ENCODE results near the gene UNC79.

The UNC79 gene

GRCh38 chr14:93525696-93526451 is 95.1 kb downstream of the UNC79 start:
- no peak for TF ChIP-seq SUZ12 (IDR thresholded peaks at IDR 0.05; ENCODE audit: extremely low read depth, insufficient read depth, insufficient read length)
- TF ChIP-seq YY1 (IDR thresholded peaks at IDR 0.05; ENCODE audit: insufficient read depth, insufficient read length): no peak
- TF ChIP-seq ZNF274 (IDR thresholded peaks at IDR 0.05; ENCODE audit: low read depth, low read length): no peak
- DNase-seq (ENCODE audit: low read depth, low spot score): no peak
- H3K9me3 ChIP-seq (ENCODE audit: insufficient read depth, low read length): peaks cover 8% of the 10 kb centered on the region; the same call in 1 of the 2 replicates
- no peak overlapping the region for H3K4me3 ChIP-seq (ENCODE audit: insufficient read length, low read depth)
- no peaks in the 10 kb centered on the region for H3K36me3 ChIP-seq (ENCODE audit: insufficient read depth, insufficient read length, low read length)
- H3K27me3 ChIP-seq (ENCODE audit: insufficient read depth, insufficient read length): no peaks in the 10 kb centered on the region
- no peak overlapping the region for H3K9ac ChIP-seq (ENCODE audit: insufficient read length, low read depth)
- no peaks in the 10 kb centered on the region for H3K4me1 ChIP-seq (ENCODE audit: insufficient read depth, insufficient read length)

- Histone ChIP-seq H3K9me3 (ENCODE audit: insufficient read depth, low read length) (no peaks in the 10 kb centered on the region), H3K4me3 (ENCODE audit: insufficient read length, low read depth) (no peak overlapping the region), H3K9ac (ENCODE audit: insufficient read length, low read depth) (no peak overlapping the region), H3K4me1 (ENCODE audit: insufficient read depth, insufficient read length) (no peaks in the 10 kb centered on the region), H3K27me3 (ENCODE audit: insufficient read depth, insufficient read length) (no peaks in the 10 kb centered on the region), H3K36me3 (ENCODE audit: insufficient read depth, insufficient read length, low read length) (no peaks in the 10 kb centered on the region)
- TF ChIP-seq YY1 (IDR thresholded peaks at IDR 0.05; ENCODE audit: insufficient read depth, insufficient read length): no peak
- no peak for TF ChIP-seq SUZ12 (IDR thresholded peaks at IDR 0.05; ENCODE audit: extremely low read depth, insufficient read depth, insufficient read length)
- TF ChIP-seq ZNF274 (IDR thresholded peaks at IDR 0.05; ENCODE audit: low read depth, low read length): no peak
- no peak for DNase-seq (ENCODE audit: low read depth, low spot score)
Measured at GRCh38 chr14:93527203-93527607, 96.5 kb downstream of the UNC79 start.

- Histone ChIP-seq H3K9ac (ENCODE audit: insufficient read length, low read depth) (no peak overlapping the region), H3K4me3 (ENCODE audit: insufficient read length, low read depth) (no peak overlapping the region)
Measured at GRCh38 chr14:93528884-93529558, 98.3 kb downstream of the UNC79 start.

GRCh38 chr14:93531644-93532043 is 100.9 kb downstream of the UNC79 start:
- Histone ChIP-seq H3K27me3 (ENCODE audit: insufficient read depth, insufficient read length) (no peaks in the 10 kb centered on the region), H3K36me3 (ENCODE audit: insufficient read depth, insufficient read length, low read length) (no peaks in the 10 kb centered on the region), H3K4me1 (ENCODE audit: insufficient read depth, insufficient read length) (no peaks in the 10 kb centered on the region), H3K9ac (ENCODE audit: insufficient read length, low read depth) (no peak overlapping the region), H3K4me3 (ENCODE audit: insufficient read length, low read depth) (no peak overlapping the region), H3K9me3 (ENCODE audit: insufficient read depth, low read length) (no peaks in the 10 kb centered on the region)
- no peak for TF ChIP-seq YY1 (IDR thresholded peaks at IDR 0.05; ENCODE audit: insufficient read depth, insufficient read length)
- no peak for TF ChIP-seq SUZ12 (IDR thresholded peaks at IDR 0.05; ENCODE audit: extremely low read depth, insufficient read depth, insufficient read length)
- no peak for TF ChIP-seq ZNF274 (IDR thresholded peaks at IDR 0.05; ENCODE audit: low read depth, low read length)
- DNase-seq (ENCODE audit: low read depth, low spot score): no peak

More at GRCh38 chr14:93528884-93529558, 98.3 kb downstream of the UNC79 start:
- TF ChIP-seq SUZ12 (IDR thresholded peaks at IDR 0.05; ENCODE audit: extremely low read depth, insufficient read depth, insufficient read length) (no peak), YY1 (IDR thresholded peaks at IDR 0.05; ENCODE audit: insufficient read depth, insufficient read length) (no peak), ZNF274 (IDR thresholded peaks at IDR 0.05; ENCODE audit: low read depth, low read length) (no peak)
- no peaks in the 10 kb centered on the region for H3K4me1 ChIP-seq (ENCODE audit: insufficient read depth, insufficient read length)
- no peaks in the 10 kb centered on the region for H3K9me3 ChIP-seq (ENCODE audit: insufficient read depth, low read length)
- H3K27me3 ChIP-seq (ENCODE audit: insufficient read depth, insufficient read length): no peaks in the 10 kb centered on the region
- no peak for DNase-seq (ENCODE audit: low read depth, low spot score)
- no peaks in the 10 kb centered on the region for H3K36me3 ChIP-seq (ENCODE audit: insufficient read depth, insufficient read length, low read length)

- Histone ChIP-seq H3K4me1 (ENCODE audit: insufficient read depth, insufficient read length) (no peaks in the 10 kb centered on the region), H3K27me3 (ENCODE audit: insufficient read depth, insufficient read length) (no peaks in the 10 kb centered on the region), H3K9me3 (ENCODE audit: insufficient read depth, low read length) (no peaks in the 10 kb centered on the region), H3K9ac (ENCODE audit: insufficient read length, low read depth) (no peak overlapping the region), H3K4me3 (ENCODE audit: insufficient read length, low read depth) (no peak overlapping the region), H3K36me3 (ENCODE audit: insufficient read depth, insufficient read length, low read length) (no peaks in the 10 kb centered on the region)
- TF ChIP-seq SUZ12 (IDR thresholded peaks at IDR 0.05; ENCODE audit: extremely low read depth, insufficient read depth, insufficient read length) (no peak), ZNF274 (IDR thresholded peaks at IDR 0.05; ENCODE audit: low read depth, low read length) (no peak), YY1 (IDR thresholded peaks at IDR 0.05; ENCODE audit: insufficient read depth, insufficient read length) (no peak)
- DNase-seq (ENCODE audit: low read depth, low spot score): no peak
Measured at GRCh38 chr14:93532541-93532940, 101.8 kb downstream of the UNC79 start.

- H3K4me1 ChIP-seq (ENCODE audit: insufficient read depth, insufficient read length): no peaks in the 10 kb centered on the region
- no peaks in the 10 kb centered on the region for H3K9me3 ChIP-seq (ENCODE audit: insufficient read depth, low read length)
- TF ChIP-seq SUZ12 (IDR thresholded peaks at IDR 0.05; ENCODE audit: extremely low read depth, insufficient read depth, insufficient read length) (no peak), YY1 (IDR thresholded peaks at IDR 0.05; ENCODE audit: insufficient read depth, insufficient read length) (no peak), ZNF274 (IDR thresholded peaks at IDR 0.05; ENCODE audit: low read depth, low read length) (no peak)
- H3K9ac ChIP-seq (ENCODE audit: insufficient read length, low read depth): no peak overlapping the region
- H3K36me3 ChIP-seq (ENCODE audit: insufficient read depth, insufficient read length, low read length): no peaks in the 10 kb centered on the region
- DNase-seq (ENCODE audit: low read depth, low spot score): no peak
- H3K27me3 ChIP-seq (ENCODE audit: insufficient read depth, insufficient read length): no peaks in the 10 kb centered on the region
- no peak overlapping the region for H3K4me3 ChIP-seq (ENCODE audit: insufficient read length, low read depth)
Measured at GRCh38 chr14:93533437-93533836, 102.7 kb downstream of the UNC79 start.

- no peak overlapping the region for H3K4me3 ChIP-seq (ENCODE audit: insufficient read length, low read depth)
- no peak for TF ChIP-seq SUZ12 (IDR thresholded peaks at IDR 0.05; ENCODE audit: extremely low read depth, insufficient read depth, insufficient read length)
- TF ChIP-seq ZNF274 (IDR thresholded peaks at IDR 0.05; ENCODE audit: low read depth, low read length): no peak
- no peak for TF ChIP-seq YY1 (IDR thresholded peaks at IDR 0.05; ENCODE audit: insufficient read depth, insufficient read length)
- H3K9ac ChIP-seq (ENCODE audit: insufficient read length, low read depth): no peak overlapping the region
- H3K9me3 ChIP-seq (ENCODE audit: insufficient read depth, low read length): no peaks in the 10 kb centered on the region
- no peaks in the 10 kb centered on the region for H3K4me1 ChIP-seq (ENCODE audit: insufficient read depth, insufficient read length)
- no peaks in the 10 kb centered on the region for H3K27me3 ChIP-seq (ENCODE audit: insufficient read depth, insufficient read length)
- no peaks in the 10 kb centered on the region for H3K36me3 ChIP-seq (ENCODE audit: insufficient read depth, insufficient read length, low read length)
- DNase-seq (ENCODE audit: low read depth, low spot score): no peak
Measured at GRCh38 chr14:93533842-93534241, 103.1 kb downstream of the UNC79 start.
